T-helper 2 cell treated with Interferon-gamma antibody and Interleukin-4, amounts not matched to agents 5 μg/mL and 100 μg/mL, for 36 hours (primary cell): ENCODE results near the gene LDHAL6B.
A peak's percentile ranks its signal among the peaks of the same experiment; 100 is the strongest.

Experiments used
- DNase-seq: peaks from one replicate; pipeline ENCODE4 v3.0.0; 2021; ENCODE audit warnings: low spot score
- H3K27ac Mint-ChIP-seq: one replicate; pipeline ENCODE4 v1.8.0; 2021; ENCODE audit warnings: mild to moderate bottlenecking, mixed read lengths
- H3K27me3 Mint-ChIP-seq: one replicate; pipeline ENCODE4 v1.8.0; 2021; ENCODE audit warnings: low read depth, mixed read lengths
- H3K36me3 Mint-ChIP-seq: one replicate; pipeline ENCODE4 v1.8.0; 2021; ENCODE audit warnings: low read depth, mixed read lengths
- H3K4me1 Mint-ChIP-seq: one replicate; pipeline ENCODE4 v1.8.0; 2021; ENCODE audit warnings: low read depth, mixed read lengths
- H3K4me3 Mint-ChIP-seq: one replicate; pipeline ENCODE4 v1.8.0; 2022; ENCODE audit warnings: mild to moderate bottlenecking, moderate library complexity, mixed read lengths
- H3K9me3 Mint-ChIP-seq: one replicate; pipeline ENCODE4 v1.8.0; 2021; ENCODE audit warnings: mixed read lengths

Gene LDHAL6B

DNA sequence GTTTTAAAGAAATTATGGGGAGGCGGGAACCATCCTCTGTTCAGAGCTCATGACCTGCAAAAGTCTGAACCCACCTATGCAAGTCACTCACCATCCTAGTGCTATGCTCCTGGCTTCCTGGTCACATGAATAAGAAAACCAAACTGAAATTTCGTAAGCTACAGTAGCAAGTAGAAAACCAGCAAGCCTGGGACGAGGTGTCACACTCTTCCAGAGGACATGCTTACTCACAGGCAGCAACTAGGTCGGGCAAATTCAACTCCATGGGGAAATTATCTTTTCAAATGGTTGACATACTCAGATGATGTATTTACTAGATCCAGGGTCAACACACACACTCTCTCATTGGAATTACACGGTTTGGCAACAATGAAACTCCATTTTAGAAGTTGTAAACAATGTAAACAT lies 31.3 kb downstream of the LDHAL6B start:
- Mint-ChIP-seq H3K27me3 (peaks cover 6% of the 10 kb centered on the region), H3K4me1 (peaks cover 7% of the 10 kb centered on the region), H3K36me3 (peaks cover 6% of the 10 kb centered on the region), H3K4me3 (no peak overlapping the region), H3K27ac (no peak overlapping the region), H3K9me3 (no peaks in the 10 kb centered on the region)
- no peak for DNase-seq

DNA sequence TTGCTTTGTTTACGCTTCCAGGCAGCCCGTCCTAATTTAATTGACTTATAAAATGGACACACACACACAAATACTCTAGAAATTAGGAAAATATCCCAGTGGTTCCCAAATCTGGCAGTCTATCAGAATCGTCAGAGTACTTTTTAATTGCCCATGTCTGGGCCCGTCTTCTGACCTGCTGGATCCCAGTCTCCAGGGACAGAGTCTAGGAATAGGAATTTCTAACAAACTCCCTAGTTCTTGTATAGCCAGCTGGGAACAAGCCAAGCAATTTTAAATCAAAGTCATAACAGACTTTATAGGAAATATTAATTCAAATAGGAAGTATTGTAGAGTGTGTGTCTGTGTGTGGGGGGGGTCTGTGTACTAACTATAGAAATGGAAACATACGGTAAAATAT lies 33.4 kb downstream of the LDHAL6B start:
- DNase-seq = no peak
- H3K27ac Mint-ChIP-seq = no peak overlapping the region
- no peak overlapping the region for H3K4me3 Mint-ChIP-seq
- H3K36me3 Mint-ChIP-seq = peaks cover 6% of the 10 kb centered on the region
- H3K4me1 Mint-ChIP-seq = peaks cover 7% of the 10 kb centered on the region
- H3K9me3 Mint-ChIP-seq = no peaks in the 10 kb centered on the region
- H3K27me3 Mint-ChIP-seq = peaks cover 5% of the 10 kb centered on the region

DNA sequence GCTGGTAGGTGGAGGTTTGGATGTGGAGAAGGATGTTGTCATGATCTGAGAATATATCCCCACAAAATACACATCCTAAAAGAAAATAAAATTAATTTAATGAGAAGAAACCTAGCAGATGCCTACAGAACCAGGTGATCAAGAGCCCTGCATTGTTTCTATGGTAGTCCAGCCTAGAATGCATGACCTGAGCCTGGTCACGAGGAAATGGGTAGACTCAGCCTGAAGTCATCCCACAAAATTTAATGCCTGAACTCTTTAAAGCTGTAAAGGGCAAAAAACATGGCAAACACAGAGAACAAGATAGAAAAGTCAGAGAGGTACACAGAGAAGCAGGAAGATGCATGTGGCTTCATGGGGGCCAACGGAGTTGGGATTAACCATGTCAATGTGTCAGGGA lies 36.0 kb downstream of the LDHAL6B start:
- DNase-seq = no peak
- Mint-ChIP-seq H3K4me3 (no peak overlapping the region), H3K36me3 (peaks cover 1% of the 10 kb centered on the region), H3K27me3 (peaks cover 6% of the 10 kb centered on the region), H3K9me3 (no peaks in the 10 kb centered on the region), H3K27ac (no peak overlapping the region), H3K4me1 (peaks cover 7% of the 10 kb centered on the region)

DNA sequence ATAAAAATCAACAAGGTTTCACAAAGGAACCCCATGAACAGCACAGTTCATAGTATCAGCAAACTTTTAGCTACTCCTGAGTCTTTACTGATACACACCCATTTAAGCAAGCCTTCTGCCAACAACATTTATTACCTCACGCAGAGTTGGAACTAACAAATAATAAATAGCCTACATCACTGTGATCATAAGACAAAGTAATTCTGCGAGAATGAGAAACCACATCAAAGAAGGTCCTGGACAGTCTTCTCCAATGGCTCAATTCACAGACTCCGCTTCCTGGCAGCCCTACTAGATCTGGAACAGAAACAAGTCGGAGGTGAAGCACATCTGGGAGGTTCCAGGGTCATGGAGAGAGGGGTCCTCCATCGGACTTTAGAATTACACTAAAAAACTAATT lies 37.0 kb downstream of the LDHAL6B start:
- Mint-ChIP-seq H3K36me3 (peaks cover 1% of the 10 kb centered on the region), H3K9me3 (no peaks in the 10 kb centered on the region), H3K4me1 (peaks cover 8% of the 10 kb centered on the region), H3K4me3 (no peak overlapping the region), H3K27me3 (peaks cover 4% of the 10 kb centered on the region), H3K27ac (no peak overlapping the region)
- no peak for DNase-seq

DNA sequence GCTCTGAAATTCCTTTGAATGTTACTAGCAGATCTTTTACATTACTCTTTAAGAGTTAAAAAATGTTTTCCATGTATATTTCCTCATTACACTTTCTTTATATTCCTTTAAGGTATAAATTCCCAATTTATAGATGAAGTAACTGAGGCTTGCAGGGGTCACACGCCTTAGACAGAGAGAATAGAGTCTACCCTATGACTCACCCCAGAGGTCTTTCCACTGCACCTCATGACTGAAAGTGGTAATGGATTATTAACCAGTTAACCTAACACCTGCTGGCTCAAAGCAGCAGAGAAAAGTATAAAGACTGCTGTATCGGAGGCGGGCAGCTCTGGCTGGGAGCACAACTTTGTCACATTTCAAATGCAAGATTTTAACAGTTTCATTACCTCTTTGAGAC lies 37.7 kb downstream of the LDHAL6B start:
- Mint-ChIP-seq H3K36me3 (peaks cover 1% of the 10 kb centered on the region), H3K9me3 (no peaks in the 10 kb centered on the region), H3K27ac (no peak overlapping the region), H3K27me3 (peaks cover 4% of the 10 kb centered on the region), H3K4me1 (peaks cover 8% of the 10 kb centered on the region), H3K4me3 (no peak overlapping the region)
- DNase-seq = no peak

DNA sequence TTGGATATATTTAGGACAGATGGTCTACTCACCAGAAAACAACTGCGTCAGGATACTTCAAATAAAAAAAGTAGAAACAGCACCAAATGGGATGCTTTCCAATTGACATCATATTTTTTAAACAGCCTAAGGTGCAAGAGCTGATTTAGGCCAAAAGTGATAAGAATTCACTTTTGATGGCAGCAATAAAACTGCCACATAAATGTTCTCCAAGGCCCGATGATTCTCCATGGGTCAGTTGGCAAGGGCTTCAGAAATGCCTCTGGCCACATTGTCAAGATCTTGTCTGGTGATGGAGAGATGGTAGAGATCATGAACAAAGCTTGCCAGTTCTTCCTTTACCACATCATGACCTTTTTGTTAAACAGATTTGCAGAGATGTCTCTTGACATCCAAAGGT lies 38.9 kb downstream of the LDHAL6B start:
- Mint-ChIP-seq H3K9me3 (no peaks in the 10 kb centered on the region), H3K27ac (no peak overlapping the region), H3K4me1 (peaks cover 14% of the 10 kb centered on the region), H3K4me3 (no peak overlapping the region), H3K27me3 (peaks cover 4% of the 10 kb centered on the region), H3K36me3 (peaks cover 1% of the 10 kb centered on the region)
- DNase-seq = no peak

DNA sequence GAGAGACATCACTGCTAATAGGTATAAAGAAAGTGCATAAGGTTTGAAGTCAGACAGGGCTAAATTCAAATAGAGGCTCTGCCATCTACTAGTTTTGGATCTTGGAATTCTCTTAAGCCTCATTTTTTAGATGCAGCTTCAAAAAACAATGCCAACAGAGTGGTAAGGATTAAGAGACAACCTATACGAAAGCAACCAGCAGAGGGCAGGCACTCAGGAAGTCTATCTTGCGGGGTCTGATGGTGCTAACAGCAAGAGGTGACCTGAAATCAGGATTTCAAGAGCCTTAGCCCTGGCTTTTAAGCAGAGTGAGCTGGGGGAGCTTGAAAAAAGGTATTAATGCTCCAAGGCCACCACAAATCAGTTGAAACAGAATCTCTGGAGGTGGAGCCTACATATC lies 40.7 kb downstream of the LDHAL6B start:
- Mint-ChIP-seq H3K27ac (no peak overlapping the region), H3K27me3 (peaks cover 4% of the 10 kb centered on the region), H3K36me3 (peaks cover 1% of the 10 kb centered on the region), H3K9me3 (no peaks in the 10 kb centered on the region), H3K4me3 (no peak overlapping the region), H3K4me1 (peaks cover 19% of the 10 kb centered on the region)
- DNase-seq = peak; percentile 26

DNA sequence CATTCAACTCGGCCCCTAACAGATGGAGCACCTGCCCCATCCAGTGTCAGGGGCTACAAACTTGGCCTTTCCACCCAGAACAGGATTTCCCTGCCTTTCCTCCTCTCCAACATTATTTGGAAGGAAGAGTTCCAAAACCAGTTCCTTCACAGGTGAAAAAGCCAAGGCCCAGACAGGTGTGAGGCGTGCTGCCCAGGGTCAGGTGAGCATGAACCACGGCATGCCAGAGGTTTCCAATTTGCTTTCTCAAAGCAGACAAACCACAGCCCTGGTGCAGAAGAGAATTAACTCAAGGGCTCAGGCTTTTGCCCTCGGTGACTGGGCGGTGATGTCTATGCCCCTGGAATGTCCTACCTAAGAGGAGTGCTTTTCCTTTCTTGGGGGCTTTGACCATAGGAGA lies 43.2 kb downstream of the LDHAL6B start:
- DNase-seq = no peak
- Mint-ChIP-seq H3K27me3 (peaks cover 3% of the 10 kb centered on the region), H3K36me3 (peaks cover 12% of the 10 kb centered on the region), H3K4me1 (peaks cover 28% of the 10 kb centered on the region), H3K9me3 (no peaks in the 10 kb centered on the region), H3K27ac (no peak overlapping the region), H3K4me3 (no peak overlapping the region)

DNA sequence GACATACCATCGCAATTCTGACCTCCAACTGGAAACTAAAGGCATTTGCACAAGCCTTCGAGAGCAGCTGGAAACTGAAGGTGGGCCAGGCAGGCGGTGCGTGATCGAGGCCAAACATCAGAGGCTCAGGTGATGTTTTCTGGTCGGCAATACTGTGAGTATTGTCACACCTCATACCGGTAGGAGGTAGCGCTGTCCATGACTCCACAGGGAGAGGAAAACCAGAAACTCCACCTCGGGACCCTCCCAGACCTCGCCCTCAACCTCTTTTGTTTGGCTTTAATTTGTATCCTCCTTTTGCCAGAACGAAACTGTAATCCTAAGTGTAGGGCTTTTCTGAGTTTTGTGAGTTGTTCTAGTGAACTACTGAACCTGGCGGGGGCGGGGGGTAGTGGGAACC lies 43.6 kb downstream of the LDHAL6B start:
- Mint-ChIP-seq H3K4me3 (no peak overlapping the region), H3K36me3 (peaks cover 12% of the 10 kb centered on the region), H3K27ac (no peak overlapping the region), H3K9me3 (no peaks in the 10 kb centered on the region), H3K27me3 (peaks cover 3% of the 10 kb centered on the region), H3K4me1 (peaks cover 28% of the 10 kb centered on the region)
- DNase-seq = no peak

DNA sequence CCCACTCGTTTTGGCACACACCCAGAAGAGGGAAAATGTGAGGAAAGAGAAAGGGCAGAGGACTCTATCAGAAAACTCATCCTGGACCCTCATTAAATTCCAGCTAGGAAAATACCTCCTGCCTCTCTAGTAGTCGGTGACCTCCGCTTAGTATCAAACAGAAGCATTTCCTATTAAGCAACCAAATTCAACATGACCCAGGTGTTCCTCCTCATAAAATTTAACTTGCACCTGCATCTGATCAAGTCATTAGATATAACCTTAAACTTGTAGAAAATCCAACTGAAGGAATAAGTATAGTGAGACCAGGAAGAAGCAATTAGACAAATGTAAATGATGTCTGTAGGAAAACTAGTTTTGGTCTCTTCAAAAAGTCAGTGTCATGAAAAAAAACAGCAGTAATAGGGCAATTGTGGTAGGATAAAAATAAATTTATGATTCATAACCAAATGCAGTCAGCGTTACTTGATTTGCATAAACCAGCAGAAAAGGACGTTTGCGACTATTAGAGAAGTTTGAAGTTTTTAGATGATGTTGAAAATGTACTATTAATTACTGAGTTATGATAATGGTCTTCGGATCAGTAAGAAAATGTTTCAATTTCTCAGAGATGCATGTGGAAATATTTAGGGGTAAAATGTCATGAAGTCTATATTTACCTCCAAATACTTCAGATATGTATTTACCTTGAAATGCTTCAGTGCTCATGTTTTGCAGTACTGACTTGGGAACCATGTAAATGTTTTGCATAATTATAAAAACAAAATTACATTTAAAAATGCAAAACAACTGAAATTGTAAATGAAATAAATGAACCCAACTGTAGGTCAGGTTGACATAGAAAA lies 44.6 kb downstream of the LDHAL6B start:
- no peak overlapping the region for H3K27ac Mint-ChIP-seq
- no peak overlapping the region for H3K4me3 Mint-ChIP-seq
- no peaks in the 10 kb centered on the region for H3K9me3 Mint-ChIP-seq
- peaks cover 3% of the 10 kb centered on the region for H3K27me3 Mint-ChIP-seq
- peaks cover 18% of the 10 kb centered on the region for H3K36me3 Mint-ChIP-seq
- H3K4me1 Mint-ChIP-seq = peaks cover 37% of the 10 kb centered on the region
- no peak for DNase-seq

DNA sequence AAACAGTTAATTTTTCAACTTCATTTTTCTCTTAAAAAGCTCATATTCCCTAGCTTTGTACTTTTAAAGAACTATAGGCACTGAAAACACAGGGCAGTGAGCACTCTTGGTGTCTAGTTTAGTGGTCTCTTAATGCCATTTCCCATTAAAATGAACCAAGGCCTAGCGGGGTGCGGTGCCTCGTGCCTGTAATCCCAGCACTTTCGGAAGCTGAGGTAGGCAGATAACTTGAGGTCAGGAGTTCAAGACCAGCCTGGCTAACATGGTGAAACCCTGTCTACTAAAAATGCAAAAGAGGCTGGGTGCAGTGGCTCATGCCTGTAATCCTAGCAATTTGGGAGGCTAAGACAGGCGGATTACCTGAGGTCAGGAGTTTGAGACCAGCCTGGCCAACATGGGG lies 45.5 kb downstream of the LDHAL6B start:
- H3K4me1 Mint-ChIP-seq = peaks cover 46% of the 10 kb centered on the region
- H3K9me3 Mint-ChIP-seq = no peaks in the 10 kb centered on the region
- H3K27ac Mint-ChIP-seq = no peak overlapping the region
- no peak overlapping the region for H3K4me3 Mint-ChIP-seq
- no peak for DNase-seq
- H3K36me3 Mint-ChIP-seq = peaks cover 24% of the 10 kb centered on the region
- H3K27me3 Mint-ChIP-seq = no peaks in the 10 kb centered on the region

DNA sequence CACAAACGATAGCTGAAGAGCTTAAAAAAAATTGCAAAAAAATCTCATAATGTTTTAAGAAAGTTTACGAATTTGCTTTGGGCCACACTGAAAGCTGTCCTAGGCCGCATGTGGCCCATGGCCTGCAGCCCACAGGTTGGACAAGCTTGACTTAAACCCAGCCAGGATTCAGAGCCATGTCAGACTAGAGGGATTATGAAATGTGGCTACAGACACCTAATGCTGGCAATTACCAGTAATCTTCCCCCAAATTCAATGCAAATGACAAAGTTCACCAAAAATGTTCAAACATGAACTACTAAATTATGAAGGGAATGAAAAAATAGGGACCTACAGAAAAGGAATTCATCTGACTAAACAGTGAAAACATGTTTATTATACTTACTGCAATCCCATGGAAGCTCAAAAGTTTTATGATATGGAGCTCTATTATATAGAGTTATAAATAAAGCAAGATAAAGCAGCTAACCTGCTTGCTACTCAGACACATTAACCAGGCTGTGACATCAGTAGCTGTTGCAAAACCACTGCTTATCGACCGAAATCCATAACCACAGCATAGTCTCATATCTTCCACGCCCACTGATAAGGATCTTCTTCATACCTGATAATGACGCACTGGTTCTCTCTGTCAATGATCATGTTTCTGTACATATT lies 49.2 kb downstream of the LDHAL6B start:
- H3K4me1 Mint-ChIP-seq = peaks cover 57% of the 10 kb centered on the region
- peak overlapping the region; percentile 79 for H3K27ac Mint-ChIP-seq
- peak overlapping the region; percentile 42 for H3K4me3 Mint-ChIP-seq
- H3K9me3 Mint-ChIP-seq = no peaks in the 10 kb centered on the region
- peaks cover 35% of the 10 kb centered on the region for H3K36me3 Mint-ChIP-seq
- DNase-seq = peak; percentile 77
- peaks cover 7% of the 10 kb centered on the region for H3K27me3 Mint-ChIP-seq

DNA sequence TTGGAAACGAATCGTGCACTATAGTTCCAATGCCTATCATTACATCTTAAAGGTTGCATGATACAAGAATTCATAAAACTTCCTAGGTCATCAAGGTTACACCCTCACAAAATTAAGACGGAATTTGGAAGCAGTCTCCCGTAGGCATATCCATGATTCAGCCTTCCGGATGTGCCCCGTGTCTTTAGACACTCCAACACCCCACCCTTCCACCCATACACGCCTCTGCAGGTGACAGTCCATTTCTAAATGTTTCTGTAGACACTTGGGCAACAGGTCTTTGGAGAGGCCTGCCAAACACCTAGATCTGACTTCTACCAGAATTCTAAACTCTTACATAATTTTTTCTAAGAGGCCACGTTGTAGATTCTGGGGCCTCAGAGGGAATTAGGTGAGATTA lies 49.8 kb downstream of the LDHAL6B start:
- peak overlapping the region; percentile 37 for H3K27ac Mint-ChIP-seq

DNA sequence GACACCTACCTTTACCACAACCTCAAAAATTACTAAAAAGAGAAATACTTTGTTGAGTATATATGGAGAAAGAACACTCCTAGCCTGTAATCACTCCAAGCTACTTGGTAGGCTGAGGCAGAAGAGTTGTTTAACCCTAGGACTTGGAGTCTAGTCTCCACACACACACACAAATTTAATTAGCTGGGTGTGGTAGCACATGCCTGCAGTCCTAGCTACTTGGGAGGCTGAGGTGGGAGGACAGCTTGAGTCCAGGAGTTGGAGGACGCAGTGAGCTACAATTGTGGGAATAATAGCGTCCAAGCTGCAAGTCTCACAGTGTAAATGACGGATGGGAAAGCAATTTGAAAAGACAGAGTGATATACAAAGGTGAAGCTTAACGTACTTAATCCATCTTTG lies 50.5 kb downstream of the LDHAL6B start:
- H3K36me3 Mint-ChIP-seq = peaks cover 35% of the 10 kb centered on the region
- H3K9me3 Mint-ChIP-seq = no peaks in the 10 kb centered on the region
- H3K27me3 Mint-ChIP-seq = peaks cover 7% of the 10 kb centered on the region

More for the DNA sequence above, 49.8 kb downstream of the LDHAL6B start:
- no peak for DNase-seq
- H3K4me3 Mint-ChIP-seq = peak overlapping the region; percentile 37
- peaks cover 35% of the 10 kb centered on the region for H3K36me3 Mint-ChIP-seq
- no peaks in the 10 kb centered on the region for H3K9me3 Mint-ChIP-seq
- H3K4me1 Mint-ChIP-seq = peaks cover 52% of the 10 kb centered on the region
- peaks cover 7% of the 10 kb centered on the region for H3K27me3 Mint-ChIP-seq

More for the DNA sequence above, 50.5 kb downstream of the LDHAL6B start:
- Mint-ChIP-seq H3K4me1 (peaks cover 52% of the 10 kb centered on the region), H3K27ac (no peak overlapping the region), H3K4me3 (no peak overlapping the region)
- DNase-seq = no peak
